ENCODE measurements around the gene HNRNPUL1. TPM values are rescaled to one million over a fixed set of nuclear protein-coding genes. Genes with fewer than 3 reads are reported as not detected.

The HNRNPUL1 gene
- total and polyA plus RNA-seq, 10 of the 15 experiments (the other 5 are each of a cell fraction or from before 2014, with no cell fraction given), result 11.1 to 276 (median 117) TPM

DNA sequence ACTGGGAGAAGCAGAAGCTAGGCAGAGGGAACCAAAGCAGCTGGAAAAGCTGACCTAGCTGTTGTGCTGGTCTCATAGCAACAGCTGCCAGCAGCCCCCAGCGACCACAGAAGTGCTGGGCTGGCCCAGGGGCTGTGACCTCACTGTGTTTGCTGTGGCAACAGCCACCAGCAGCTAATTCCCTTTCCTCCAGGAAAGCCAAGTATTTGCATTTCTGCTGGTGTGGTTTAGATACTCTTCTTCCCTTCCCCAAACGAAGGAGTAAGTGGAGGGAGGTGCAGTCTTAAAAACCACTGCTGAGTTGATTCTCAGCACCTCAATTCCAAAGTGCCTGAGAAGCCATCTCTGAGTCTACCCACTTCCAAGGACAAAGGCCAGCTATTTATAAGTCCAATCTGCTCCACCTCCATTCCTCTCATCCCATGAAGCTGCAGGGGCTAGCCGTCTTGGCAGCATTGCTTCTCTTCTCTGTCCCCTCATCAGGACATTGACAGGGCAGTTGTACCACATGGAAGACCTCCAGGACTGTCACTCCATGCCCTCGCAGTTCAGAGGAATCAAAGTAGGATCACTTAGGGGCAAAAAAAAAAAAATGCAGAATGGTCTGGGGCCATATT, 34.3 kb downstream of the HNRNPUL1 start:
- Histone ChIP-seq H3K79me2 (ENCODE audit: control insufficient read depth, insufficient read depth, low read length) (peaks cover 10% of the 10 kb centered on the region), H3K9me3 (replicated peaks; ENCODE audit: control insufficient read depth, insufficient read depth, low read length) (no peaks in the 10 kb centered on the region), H3K36me3 (ENCODE audit: control insufficient read depth in 2 of 2, insufficient read depth in 2 of 2, low read length in 1 of 2) (peaks cover 51 to 56% of the 10 kb centered on the region in 2 experiments), H4K20me1 (ENCODE audit: control insufficient read depth, insufficient read depth) (no peaks in the 10 kb centered on the region), H3K4me2 (ENCODE audit: control insufficient read depth, insufficient read depth) (peak overlapping the region; percentile 92), H3K4me1 (ENCODE audit: control insufficient read depth, insufficient read depth, low read length) (peaks cover 61% of the 10 kb centered on the region), H3K9ac (ENCODE audit: control insufficient read depth, insufficient read depth, low read length) (peak overlapping the region; percentile 49), H3K27me3 (replicated peaks in 1 of 2; ENCODE audit: control insufficient read depth in 2 of 2, insufficient read depth in 2 of 2, low read length in 1 of 2) (no peaks in the 10 kb centered on the region), H3K4me3 (peak overlapping the region; percentile 1; the same call in 1 of the 2 replicates), H3K27ac (ENCODE audit: control insufficient read depth, insufficient read depth) (peak overlapping the region; percentile 95), H2AFZ (ENCODE audit: control insufficient read depth, low read depth, low read length) (no peak overlapping the region)
- DNase-seq (ENCODE audit: low read depth, low spot score), result no peak
- ChIA-PET CTCF (interaction anchor here (0.8 to 7.5 kb wide), 11 partner anchors 8 to 151 kb away, joined by 3 to 50 read pairs (median 4); partner anchors contain the start of genes B9D2 and HNRNPUL1), POLR2A (interaction anchor here (0.5 to 3.2 kb wide), 5 partner anchors 14 to 94 kb away, joined by 3 to 11 read pairs (median 4); partner anchors contain the start of gene HNRNPUL1), RAD21 (ENCODE audit: unreplicated experiment) (interaction anchor here (1.1 to 3.4 kb wide), 6 partner anchors 9 to 94 kb away, joined by 3 to 23 read pairs (median 5); no protein-coding TSS in a partner anchor), SMC1A (ENCODE audit: uncharacterized antibody, unreplicated experiment) (interaction anchor here (0.6 to 4.1 kb wide), 8 partner anchors 9 to 889 kb away, joined by 3 to 36 read pairs (median 4); partner anchors contain the start of genes B9D2 and HNRNPUL1)
- 32% methylated on average over 4 of the region's 4 CpGs for WGBS (ENCODE audit: insufficient coverage, insufficient replicate concordance, low lambda C conversion rate, missing lambda C conversion rate)
- FAIRE-seq, result no peak
- in situ Hi-C loops (cut with MboI), result no loop called here
- intact Hi-C loops (cut with micrococcal nuclease; ENCODE audit: unreplicated experiment), result no loop called here
- ATAC-seq, result peak; percentile 55
- TF ChIP-seq POU2F2 (IDR thresholded peaks at IDR 0.05; ENCODE audit: borderline replicate concordance, low read depth, low read length) (peak; percentile 72; the same call in 1 of the 3 replicates), EED (IDR thresholded peaks at IDR 0.05; ENCODE audit: low read depth) (peak; percentile 55), NFYA (IDR thresholded peaks at IDR 0.05; ENCODE audit: borderline replicate concordance, low read depth, low read length) (no peak), CBFB (IDR thresholded peaks at IDR 0.05; ENCODE audit: low read depth) (0 out of 2 replicates have a peak, but pooled peaks have one; percentile 44), EP300 (IDR thresholded peaks at IDR 0.05; ENCODE audit: borderline replicate concordance in 1 of 2, control insufficient read depth in 1 of 2, low read depth in 2 of 2, low read length in 2 of 2) (peak in 1 of 2 experiments; percentile 75; a peak in 2 of 4 replicates), HDGF (IDR thresholded peaks at IDR 0.05) (no peak), IKZF1 (conservative IDR thresholded peaks at IDR 0.05) (peak; percentile 29; the same call in 1 of the 2 replicates), IKZF2 (IDR thresholded peaks at IDR 0.05) (peak; percentile 28 to 42; a peak in 3 of 4 replicates), FOXM1 (IDR thresholded peaks at IDR 0.05; ENCODE audit: low read depth, low read length) (0 out of 2 replicates have a peak, but pooled peaks have one; percentile 11), RUNX3 (IDR thresholded peaks at IDR 0.05; ENCODE audit: low read length) (peak; percentile 76), POLR2A (IDR thresholded peaks at IDR 0.05; ENCODE audit: low read depth, low read length) (no peak; the same call in 1 of the 2 replicates)
- no TSS peak for BruUV-seq (replicated peaks)
